HG02938 (cell line): Measurements from ENCODE around the gene GDI1.
A peak's percentile ranks its signal among the peaks of the same experiment; 100 is the strongest.

Source experiments
- ATAC-seq: cut with Tn5 transposase; IDR thresholded peaks from one replicate; pipeline ENCODE4 v1.9.1; 2021; ENCODE audit warnings: mild to moderate bottlenecking, moderate library complexity; ENCODE audit not compliant: unreplicated experiment

Gene GDI1

GRCh38 chrX:154408659-154409221 lies 28.2 kb upstream of the GDI1 start:
- ATAC-seq, result no peak

- ATAC-seq, result no peak
These were observed 27.6 kb upstream of the GDI1 start, which contains the start of gene DNASE1L1 for GRCh38 chrX:154409222-154409871. TSS of gene DNASE1L1 (minus strand) at chrX:154409254. CDS start at chrX:154405568, 3,686 bp downstream.

GRCh38 chrX:154411981-154412340 lies 25.0 kb upstream of the GDI1 start:
- ATAC-seq, result peak; percentile 58

GRCh38 chrX:154412468-154412867 lies 24.5 kb upstream of the GDI1 start:
- ATAC-seq, result no peak

GRCh38 chrX:154413142-154413541 lies 23.8 kb upstream of the GDI1 start:
- no peak for ATAC-seq

GRCh38 chrX:154417157-154417556 lies 19.8 kb upstream of the GDI1 start:
- no peak for ATAC-seq

GRCh38 chrX:154419189-154419588 lies 17.8 kb upstream of the GDI1 start:
- no peak for ATAC-seq

- no peak for ATAC-seq
These were observed 17.1 kb upstream of the GDI1 start for GRCh38 chrX:154419688-154420401.

GRCh38 chrX:154420402-154420756 lies 16.6 kb upstream of the GDI1 start:
- no peak for ATAC-seq

GRCh38 chrX:154426916-154427770 lies 9.8 kb upstream of the GDI1 start:
- ATAC-seq, result no peak

GRCh38 chrX:154428176-154429171 lies 8.5 kb upstream of the GDI1 start, which contains the start of gene ATP6AP1:
TSS of gene ATP6AP1 (plus strand) at chrX:154428677. CDS start at chrX:154428693, 16 bp downstream.
- ATAC-seq, result peak; percentile 95

- no peak for ATAC-seq
These were observed 7.2 kb upstream of the GDI1 start for GRCh38 chrX:154429711-154430110.

GRCh38 chrX:154430479-154430878 lies 6.5 kb upstream of the GDI1 start:
- no peak for ATAC-seq

- ATAC-seq, result no peak
These were observed 6.0 kb upstream of the GDI1 start for GRCh38 chrX:154430916-154431315.

- ATAC-seq, result no peak
These were observed 5.6 kb upstream of the GDI1 start for GRCh38 chrX:154431341-154431740.

- no peak for ATAC-seq
These were observed 4.7 kb upstream of the GDI1 start for GRCh38 chrX:154432210-154432609.

GRCh38 chrX:154433605-154434004 lies 3.3 kb upstream of the GDI1 start:
- no peak for ATAC-seq

- ATAC-seq, result no peak
These were observed 2.4 kb upstream of the GDI1 start for GRCh38 chrX:154434394-154435168.

GRCh38 chrX:154435171-154435733 lies 1.7 kb upstream of the GDI1 start:
- ATAC-seq, result no peak
